Progenitor cell of endocrine pancreas (in vitro differentiated cells): ENCODE data around the gene MAGEF1. TPM values are rescaled to one million over a fixed set of nuclear protein-coding genes. Genes with fewer than 3 reads are reported as not detected.

Experiments used
- DNase-seq: peaks from one replicate; pipeline ENCODE4 v3.0.0; 2021; ENCODE audit warnings: low spot score; ENCODE audit not compliant: unreplicated experiment
- H3K27ac Mint-ChIP-seq: 2 replicates; pipeline ENCODE4 v1.8.0; 2021; ENCODE audit warnings: mild to moderate bottlenecking, moderate library complexity, mixed read lengths
- H3K27me3 Mint-ChIP-seq: 2 replicates; pipeline ENCODE4 v1.8.0; 2021; ENCODE audit warnings: mixed read lengths
- H3K36me3 Mint-ChIP-seq: 2 replicates; pipeline ENCODE4 v1.8.0; 2022; ENCODE audit warnings: mixed read lengths; ENCODE audit not compliant: insufficient read depth
- H3K4me1 Mint-ChIP-seq: 2 replicates; pipeline ENCODE4 v1.8.0; 2021; ENCODE audit warnings: low read depth, mixed read lengths
- H3K4me3 Mint-ChIP-seq: 2 replicates; pipeline ENCODE4 v1.8.0; 2021; ENCODE audit warnings: low read depth, mild to moderate bottlenecking, moderate library complexity, mixed read lengths
- H3K9me3 Mint-ChIP-seq: 2 replicates; pipeline ENCODE4 v1.8.0; 2021; ENCODE audit warnings: low read depth, mixed read lengths
- total RNA-seq: library from RNA; stranded (reverse); gene quantifications from 2 replicates; pipeline ENCODE4 v1.2.1, GENCODE V29; 2021
- TF ChIP-seq, protein P1 (sequence below): fragments of 200-600 bp; sonication (generic); IDR thresholded peaks from one replicate; pipeline ENCODE4 v1.5.0; 2021; ENCODE audit warnings: antibody characterized with exemption, mild to moderate bottlenecking; ENCODE audit not compliant: unreplicated experiment

MAGEF1 gene
- total RNA-seq, 1 donor from 2014 or later = 62.7 TPM

DNA sequence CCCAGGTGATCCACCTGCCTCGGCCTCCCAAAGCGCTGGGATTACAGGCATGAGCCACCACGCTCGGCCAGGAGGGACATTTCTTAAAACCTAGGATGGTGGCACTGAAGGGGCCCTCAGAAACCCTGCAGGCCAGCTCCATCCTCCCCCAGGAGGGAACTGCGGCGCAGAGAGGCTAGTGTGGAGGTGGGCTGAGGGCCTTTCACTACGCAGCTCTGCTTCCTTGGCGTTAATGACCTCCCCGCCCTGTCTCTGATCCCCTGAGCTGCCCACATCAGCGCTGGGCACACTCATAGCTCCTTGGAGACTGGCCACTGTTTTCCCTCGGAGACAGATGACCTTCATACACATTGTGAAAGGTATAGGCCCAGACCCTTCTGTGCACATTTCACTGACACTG is 46.2 kb upstream of the MAGEF1 start:
- Mint-ChIP-seq H3K36me3 (no peaks in the 10 kb centered on the region), H3K4me1 (peaks cover 17% of the 10 kb centered on the region), H3K27ac (no peak overlapping the region), H3K9me3 (no peaks in the 10 kb centered on the region), H3K4me3 (no peak overlapping the region), H3K27me3 (peaks cover 46% of the 10 kb centered on the region)
- TF ChIP-seq, protein P1, sequence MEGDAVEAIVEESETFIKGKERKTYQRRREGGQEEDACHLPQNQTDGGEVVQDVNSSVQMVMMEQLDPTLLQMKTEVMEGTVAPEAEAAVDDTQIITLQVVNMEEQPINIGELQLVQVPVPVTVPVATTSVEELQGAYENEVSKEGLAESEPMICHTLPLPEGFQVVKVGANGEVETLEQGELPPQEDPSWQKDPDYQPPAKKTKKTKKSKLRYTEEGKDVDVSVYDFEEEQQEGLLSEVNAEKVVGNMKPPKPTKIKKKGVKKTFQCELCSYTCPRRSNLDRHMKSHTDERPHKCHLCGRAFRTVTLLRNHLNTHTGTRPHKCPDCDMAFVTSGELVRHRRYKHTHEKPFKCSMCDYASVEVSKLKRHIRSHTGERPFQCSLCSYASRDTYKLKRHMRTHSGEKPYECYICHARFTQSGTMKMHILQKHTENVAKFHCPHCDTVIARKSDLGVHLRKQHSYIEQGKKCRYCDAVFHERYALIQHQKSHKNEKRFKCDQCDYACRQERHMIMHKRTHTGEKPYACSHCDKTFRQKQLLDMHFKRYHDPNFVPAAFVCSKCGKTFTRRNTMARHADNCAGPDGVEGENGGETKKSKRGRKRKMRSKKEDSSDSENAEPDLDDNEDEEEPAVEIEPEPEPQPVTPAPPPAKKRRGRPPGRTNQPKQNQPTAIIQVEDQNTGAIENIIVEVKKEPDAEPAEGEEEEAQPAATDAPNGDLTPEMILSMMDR = no peak
- no peak for DNase-seq

DNA sequence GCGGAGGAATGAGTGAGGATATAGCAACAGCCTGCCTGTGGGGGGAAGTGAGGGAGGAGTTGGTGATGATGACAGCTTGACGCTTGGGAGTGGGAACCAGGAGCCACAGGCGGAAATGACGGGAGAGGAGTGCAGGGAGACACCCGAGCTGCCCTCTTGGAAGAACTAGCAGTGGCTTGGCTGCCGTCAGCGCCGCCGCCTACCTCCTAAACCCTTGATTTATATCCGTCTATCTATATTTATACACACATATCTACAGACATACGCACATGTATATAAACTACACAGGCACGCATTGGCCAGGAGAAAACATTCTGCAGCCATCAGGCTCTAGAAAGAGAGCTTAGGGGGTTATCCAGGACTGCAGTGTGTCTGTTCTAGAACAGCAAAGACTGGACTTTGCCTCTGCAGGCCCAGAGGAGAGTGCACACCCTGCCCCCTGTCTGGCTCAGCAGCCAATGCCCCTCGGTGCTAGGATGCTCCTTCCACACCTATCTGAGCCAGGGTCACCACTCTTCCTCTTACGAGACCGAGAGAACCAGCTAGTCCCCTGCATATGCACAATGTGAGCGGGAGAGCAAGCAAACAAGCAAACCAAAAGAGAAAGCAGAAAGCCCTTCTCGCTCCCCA is 45.3 kb upstream of the MAGEF1 start:
- Mint-ChIP-seq H3K36me3 (no peaks in the 10 kb centered on the region), H3K4me1 (peaks cover 15% of the 10 kb centered on the region), H3K27ac (no peak overlapping the region), H3K9me3 (no peaks in the 10 kb centered on the region), H3K4me3 (no peak overlapping the region), H3K27me3 (peaks cover 45% of the 10 kb centered on the region)
- DNase-seq = no peak
- TF ChIP-seq, protein P1 = no peak

DNA sequence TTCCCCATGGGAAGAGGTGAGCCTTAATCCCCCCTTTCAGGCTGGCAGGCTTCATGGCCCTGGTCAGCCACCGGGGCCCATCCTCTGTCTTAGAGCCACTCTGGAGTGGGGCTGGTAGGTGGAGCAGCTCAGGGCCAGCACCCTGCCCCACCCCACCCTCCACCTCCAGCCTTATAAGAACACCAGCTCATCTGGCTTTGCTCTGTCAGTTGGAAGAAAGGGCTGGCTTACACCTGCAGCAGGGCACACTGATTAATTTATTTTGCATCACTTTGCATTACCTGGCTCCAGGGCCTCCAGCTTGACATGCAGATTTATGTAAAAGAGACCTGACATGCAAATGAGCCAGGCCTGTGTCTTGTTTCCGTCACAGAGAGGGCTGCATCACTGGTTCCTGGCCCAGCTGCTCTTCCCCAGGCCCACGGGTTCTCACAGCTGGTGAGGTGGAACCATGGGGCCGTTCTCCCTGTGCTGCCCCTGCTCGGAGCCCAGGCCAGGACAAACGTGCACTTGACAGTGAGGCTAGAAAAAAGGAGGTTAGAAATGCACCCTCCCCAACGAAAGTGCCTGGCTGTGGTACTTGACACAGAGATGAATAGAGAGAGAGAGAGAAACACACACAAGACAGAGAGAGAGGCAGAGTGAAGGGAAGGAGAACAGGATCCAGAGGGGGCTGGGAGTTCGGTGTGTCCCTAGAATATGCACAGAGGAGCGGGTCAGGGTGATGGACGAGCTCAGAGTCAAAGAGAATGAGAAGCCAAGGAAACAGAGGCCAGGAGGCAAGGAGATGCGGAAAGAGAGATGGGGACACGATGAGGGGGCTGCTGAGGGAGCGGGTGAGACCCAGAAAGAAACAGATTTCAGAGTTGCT is 44.5 kb upstream of the MAGEF1 start:
- TF ChIP-seq, protein P1 = no peak
- Mint-ChIP-seq H3K27ac (no peak overlapping the region), H3K27me3 (peaks cover 42% of the 10 kb centered on the region), H3K36me3 (no peaks in the 10 kb centered on the region), H3K4me3 (no peak overlapping the region), H3K4me1 (peaks cover 12% of the 10 kb centered on the region), H3K9me3 (no peaks in the 10 kb centered on the region)
- no peak for DNase-seq

DNA sequence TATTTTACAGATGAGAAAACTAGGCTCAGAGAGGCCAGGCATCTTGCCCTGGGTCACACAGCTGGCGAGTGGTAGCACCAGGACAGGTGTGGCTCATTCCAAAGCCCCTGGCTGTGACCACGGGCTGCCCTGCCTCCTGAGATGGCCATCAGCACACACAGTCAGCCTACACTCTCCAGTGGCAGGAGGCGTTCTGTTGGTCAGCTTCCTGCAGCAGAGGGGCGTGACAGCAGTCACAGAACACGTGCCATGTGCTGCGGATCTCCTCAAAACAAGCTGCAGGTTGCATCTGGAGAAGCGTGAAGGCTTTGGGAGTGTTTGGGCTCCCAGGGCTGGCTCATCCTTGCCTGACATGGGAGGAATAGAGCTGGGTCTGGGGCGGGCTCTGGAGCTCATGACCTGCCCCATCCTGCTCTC is 43.5 kb upstream of the MAGEF1 start:
- Mint-ChIP-seq H3K4me3 (no peak overlapping the region), H3K4me1 (peaks cover 18% of the 10 kb centered on the region), H3K36me3 (no peaks in the 10 kb centered on the region), H3K27me3 (peaks cover 40% of the 10 kb centered on the region), H3K27ac (no peak overlapping the region), H3K9me3 (no peaks in the 10 kb centered on the region)
- no peak for DNase-seq
- TF ChIP-seq, protein P1 = no peak

DNA sequence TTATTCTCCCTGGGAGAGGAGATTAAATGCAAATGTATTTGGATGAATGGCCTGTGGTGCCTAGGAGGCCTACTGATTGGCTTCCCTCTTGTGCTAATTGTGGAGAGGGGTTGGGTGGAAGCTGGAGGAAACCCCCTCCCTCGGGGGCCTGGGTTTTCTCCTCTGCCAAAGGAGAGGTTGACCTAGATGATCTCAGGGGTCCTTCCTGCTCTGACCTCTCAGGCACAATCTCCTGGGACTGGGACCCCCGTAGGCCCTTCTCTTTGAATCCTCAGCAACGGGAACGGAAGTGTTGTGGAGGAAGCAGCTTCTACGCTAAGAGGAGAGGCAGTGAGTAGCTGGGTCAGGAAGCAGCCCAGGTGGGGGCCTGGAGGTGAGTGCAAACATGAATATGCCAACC is 40.5 kb upstream of the MAGEF1 start:
- no peak overlapping the region for H3K4me3 Mint-ChIP-seq
- DNase-seq = no peak
- H3K27me3 Mint-ChIP-seq = peaks cover 29% of the 10 kb centered on the region
- TF ChIP-seq, protein P1 = no peak
- peaks cover 19% of the 10 kb centered on the region for H3K4me1 Mint-ChIP-seq
- no peaks in the 10 kb centered on the region for H3K9me3 Mint-ChIP-seq
- H3K36me3 Mint-ChIP-seq = no peaks in the 10 kb centered on the region
- no peak overlapping the region for H3K27ac Mint-ChIP-seq
